Measurements from ENCODE around the gene EML6. TPM values are rescaled to one million over a fixed set of nuclear protein-coding genes. Genes with fewer than 3 reads are reported as not detected.

EML6 gene
- total and polyA plus RNA-seq, 2 experiments from 2014 or later: 2.7 to 6.2 TPM

DNA sequence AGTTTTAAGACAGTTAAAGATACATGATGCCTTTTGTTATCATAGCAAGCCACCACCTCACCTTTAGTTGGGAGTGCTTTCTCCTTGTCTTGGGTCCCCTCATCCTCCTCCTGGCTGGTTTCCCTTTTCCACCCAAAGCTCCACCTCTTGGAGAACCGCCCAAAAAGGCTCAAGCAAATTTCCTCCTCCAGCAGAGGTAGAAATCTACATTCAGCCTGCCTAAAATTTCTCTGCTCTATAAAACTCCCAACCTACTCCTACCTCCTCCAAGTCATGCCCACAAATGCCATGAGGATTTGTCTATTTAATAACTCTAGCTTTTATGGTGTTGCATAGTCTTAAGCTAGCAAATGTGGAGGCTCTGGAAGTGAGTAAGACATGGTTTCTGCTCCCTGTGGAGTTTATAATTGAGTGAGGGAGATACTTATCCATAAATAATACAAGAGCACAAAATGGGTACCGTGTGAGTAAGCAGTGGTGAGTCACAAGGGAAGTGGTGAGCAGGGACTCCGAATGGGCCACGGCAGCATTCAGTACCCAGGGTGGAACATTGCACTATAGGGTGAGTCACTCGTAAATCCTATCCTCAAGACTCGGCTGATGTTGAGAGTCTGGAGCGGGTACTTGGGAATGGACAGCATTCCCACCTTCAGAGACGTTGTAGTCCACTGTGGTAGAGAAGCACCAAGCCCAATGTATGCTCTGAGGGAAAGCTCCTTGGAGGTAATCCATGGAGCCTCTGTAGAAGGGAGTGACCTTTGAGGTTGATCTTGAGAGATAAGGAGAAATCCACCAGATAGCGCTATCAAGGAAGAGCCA, 180.5 kb downstream of the EML6 start:
- Histone ChIP-seq H3K36me3 (ENCODE audit: insufficient read depth) (no peaks in the 10 kb centered on the region), H3K79me2 (replicated peaks; ENCODE audit: insufficient read depth) (no peaks in the 10 kb centered on the region), H3K4me1 (ENCODE audit: insufficient read depth) (no peaks in the 10 kb centered on the region), H3F3A (replicated peaks; ENCODE audit: low read depth) (no peaks in the 10 kb centered on the region), H3K4me3 (no peak overlapping the region), H3K4me2 (no peak overlapping the region), H3K27me3 (ENCODE audit: insufficient read depth) (no peaks in the 10 kb centered on the region), H3K9me2 (ENCODE audit: insufficient read depth) (no peaks in the 10 kb centered on the region), H3K27ac (ENCODE audit: low read depth) (no peak overlapping the region), H2AFZ (no peak overlapping the region), H4K20me1 (replicated peaks; ENCODE audit: insufficient read depth) (no peaks in the 10 kb centered on the region)
- Mint-ChIP-seq H3K4me1 (no peaks in the 10 kb centered on the region), H3K27ac (no peak overlapping the region), H3K4me3 (no peak overlapping the region), H3K36me3 (ENCODE audit: low read depth) (no peaks in the 10 kb centered on the region), H3K9me3 (no peaks in the 10 kb centered on the region), H3K27me3 (ENCODE audit: insufficient read depth, low read depth, poor library complexity) (peaks cover 2% of the 10 kb centered on the region)
- TF ChIP-seq CREB1 (CRISPR knock-in tag; IDR thresholded peaks at IDR 0.05; ENCODE audit: low read depth) (no peak), REST (IDR thresholded peaks at IDR 0.05; ENCODE audit: unreplicated experiment) (no peak), EZH2 (IDR thresholded peaks at IDR 0.05; ENCODE audit: low read depth, unreplicated experiment) (no peak), STAT1 (IDR thresholded peaks at IDR 0.05; ENCODE audit: unreplicated experiment) (no peak), POLR2AphosphoS5 (IDR thresholded peaks at IDR 0.05; ENCODE audit: low read depth) (no peak), NANOG (IDR thresholded peaks at IDR 0.05; ENCODE audit: borderline replicate concordance) (no peak), EZH2phosphoT487 (IDR thresholded peaks at IDR 0.05; ENCODE audit: unreplicated experiment) (no peak), CTCF (conservative IDR thresholded peaks at IDR 0.05; ENCODE audit: low read depth in 2 of 2) (no peak), ZNF331 (CRISPR knock-in tag; IDR thresholded peaks at IDR 0.05; ENCODE audit: low read depth) (no peak), JUNB (IDR thresholded peaks at IDR 0.05; ENCODE audit: unreplicated experiment) (no peak), ZNF114 (CRISPR knock-in tag; IDR thresholded peaks at IDR 0.05) (no peak)
- TF ChIP-seq, protein P1, sequence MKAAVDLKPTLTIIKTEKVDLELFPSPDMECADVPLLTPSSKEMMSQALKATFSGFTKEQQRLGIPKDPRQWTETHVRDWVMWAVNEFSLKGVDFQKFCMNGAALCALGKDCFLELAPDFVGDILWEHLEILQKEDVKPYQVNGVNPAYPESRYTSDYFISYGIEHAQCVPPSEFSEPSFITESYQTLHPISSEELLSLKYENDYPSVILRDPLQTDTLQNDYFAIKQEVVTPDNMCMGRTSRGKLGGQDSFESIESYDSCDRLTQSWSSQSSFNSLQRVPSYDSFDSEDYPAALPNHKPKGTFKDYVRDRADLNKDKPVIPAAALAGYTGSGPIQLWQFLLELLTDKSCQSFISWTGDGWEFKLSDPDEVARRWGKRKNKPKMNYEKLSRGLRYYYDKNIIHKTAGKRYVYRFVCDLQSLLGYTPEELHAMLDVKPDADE (IDR thresholded peaks at IDR 0.05): no peak
- TF ChIP-seq, protein P2, sequence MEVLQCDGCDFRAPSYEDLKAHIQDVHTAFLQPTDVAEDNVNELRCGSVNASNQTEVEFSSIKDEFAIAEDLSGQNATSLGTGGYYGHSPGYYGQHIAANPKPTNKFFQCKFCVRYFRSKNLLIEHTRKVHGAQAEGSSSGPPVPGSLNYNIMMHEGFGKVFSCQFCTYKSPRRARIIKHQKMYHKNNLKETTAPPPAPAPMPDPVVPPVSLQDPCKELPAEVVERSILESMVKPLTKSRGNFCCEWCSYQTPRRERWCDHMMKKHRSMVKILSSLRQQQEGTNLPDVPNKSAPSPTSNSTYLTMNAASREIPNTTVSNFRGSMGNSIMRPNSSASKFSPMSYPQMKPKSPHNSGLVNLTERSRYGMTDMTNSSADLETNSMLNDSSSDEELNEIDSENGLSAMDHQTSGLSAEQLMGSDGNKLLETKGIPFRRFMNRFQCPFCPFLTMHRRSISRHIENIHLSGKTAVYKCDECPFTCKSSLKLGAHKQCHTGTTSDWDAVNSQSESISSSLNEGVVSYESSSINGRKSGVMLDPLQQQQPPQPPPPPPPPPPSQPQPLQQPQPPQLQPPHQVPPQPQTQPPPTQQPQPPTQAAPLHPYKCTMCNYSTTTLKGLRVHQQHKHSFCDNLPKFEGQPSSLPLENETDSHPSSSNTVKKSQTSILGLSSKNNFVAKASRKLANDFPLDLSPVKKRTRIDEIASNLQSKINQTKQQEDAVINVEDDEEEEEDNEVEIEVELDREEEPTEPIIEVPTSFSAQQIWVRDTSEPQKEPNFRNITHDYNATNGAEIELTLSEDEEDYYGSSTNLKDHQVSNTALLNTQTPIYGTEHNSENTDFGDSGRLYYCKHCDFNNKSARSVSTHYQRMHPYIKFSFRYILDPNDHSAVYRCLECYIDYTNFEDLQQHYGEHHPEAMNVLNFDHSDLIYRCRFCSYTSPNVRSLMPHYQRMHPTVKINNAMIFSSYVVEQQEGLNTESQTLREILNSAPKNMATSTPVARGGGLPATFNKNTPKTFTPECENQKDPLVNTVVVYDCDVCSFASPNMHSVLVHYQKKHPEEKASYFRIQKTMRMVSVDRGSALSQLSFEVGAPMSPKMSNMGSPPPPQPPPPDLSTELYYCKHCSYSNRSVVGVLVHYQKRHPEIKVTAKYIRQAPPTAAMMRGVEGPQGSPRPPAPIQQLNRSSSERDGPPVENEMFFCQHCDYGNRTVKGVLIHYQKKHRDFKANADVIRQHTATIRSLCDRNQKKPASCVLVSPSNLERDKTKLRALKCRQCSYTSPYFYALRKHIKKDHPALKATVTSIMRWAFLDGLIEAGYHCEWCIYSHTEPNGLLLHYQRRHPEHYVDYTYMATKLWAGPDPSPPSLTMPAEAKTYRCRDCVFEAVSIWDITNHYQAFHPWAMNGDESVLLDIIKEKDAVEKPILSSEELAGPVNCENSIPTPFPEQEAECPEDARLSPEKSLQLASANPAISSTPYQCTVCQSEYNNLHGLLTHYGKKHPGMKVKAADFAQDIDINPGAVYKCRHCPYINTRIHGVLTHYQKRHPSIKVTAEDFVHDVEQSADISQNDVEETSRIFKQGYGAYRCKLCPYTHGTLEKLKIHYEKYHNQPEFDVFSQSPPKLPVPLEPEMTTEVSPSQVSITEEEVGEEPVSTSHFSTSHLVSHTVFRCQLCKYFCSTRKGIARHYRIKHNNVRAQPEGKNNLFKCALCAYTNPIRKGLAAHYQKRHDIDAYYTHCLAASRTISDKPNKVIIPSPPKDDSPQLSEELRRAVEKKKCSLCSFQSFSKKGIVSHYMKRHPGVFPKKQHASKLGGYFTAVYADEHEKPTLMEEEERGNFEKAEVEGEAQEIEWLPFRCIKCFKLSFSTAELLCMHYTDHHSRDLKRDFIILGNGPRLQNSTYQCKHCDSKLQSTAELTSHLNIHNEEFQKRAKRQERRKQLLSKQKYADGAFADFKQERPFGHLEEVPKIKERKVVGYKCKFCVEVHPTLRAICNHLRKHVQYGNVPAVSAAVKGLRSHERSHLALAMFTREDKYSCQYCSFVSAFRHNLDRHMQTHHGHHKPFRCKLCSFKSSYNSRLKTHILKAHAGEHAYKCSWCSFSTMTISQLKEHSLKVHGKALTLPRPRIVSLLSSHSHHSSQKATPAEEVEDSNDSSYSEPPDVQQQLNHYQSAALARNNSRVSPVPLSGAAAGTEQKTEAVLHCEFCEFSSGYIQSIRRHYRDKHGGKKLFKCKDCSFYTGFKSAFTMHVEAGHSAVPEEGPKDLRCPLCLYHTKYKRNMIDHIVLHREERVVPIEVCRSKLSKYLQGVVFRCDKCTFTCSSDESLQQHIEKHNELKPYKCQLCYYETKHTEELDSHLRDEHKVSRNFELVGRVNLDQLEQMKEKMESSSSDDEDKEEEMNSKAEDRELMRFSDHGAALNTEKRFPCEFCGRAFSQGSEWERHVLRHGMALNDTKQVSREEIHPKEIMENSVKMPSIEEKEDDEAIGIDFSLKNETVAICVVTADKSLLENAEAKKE (CRISPR knock-in tag; IDR thresholded peaks at IDR 0.05): no peak
- DNase-seq (ENCODE audit: low spot score): no peak
- no peak for ATAC-seq

All from GM23338 (cell line).